Fibroblast of skin of right biceps (primary cell): ENCODE results near the gene GALNT10.

Source experiments
- DNase-seq: peaks from one replicate; pipeline ENCODE4 v3.0.0-alpha.2; 2013

The GALNT10 gene

GRCh38 chr5:154359221-154359573 lies 168.7 kb downstream of the GALNT10 start:
- DNase-seq: no peak

- DNase-seq: peak; percentile 62
These were observed 169.7 kb downstream of the GALNT10 start for GRCh38 chr5:154360241-154360640.

GRCh38 chr5:154363411-154363810 lies 172.9 kb downstream of the GALNT10 start:
- no peak for DNase-seq

DNA sequence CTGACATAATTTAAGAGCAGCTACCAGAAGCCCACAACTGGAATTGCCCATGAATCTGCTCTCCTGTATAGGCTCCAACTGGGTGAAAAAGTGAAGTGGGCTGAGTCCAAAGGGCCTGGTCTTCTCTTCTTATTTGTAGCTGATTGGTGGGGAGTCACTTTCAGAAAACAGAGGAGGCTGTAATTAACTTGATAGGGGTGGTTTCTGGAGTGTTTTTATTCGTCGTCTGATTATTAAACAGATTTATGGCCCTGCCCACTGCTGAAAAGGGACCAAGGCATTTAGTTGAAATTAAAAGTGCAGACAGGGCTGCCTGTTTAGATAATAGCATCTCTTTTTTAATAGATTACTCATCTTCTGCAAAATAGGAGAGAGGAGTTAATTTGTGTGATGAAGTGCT lies 174.2 kb downstream of the GALNT10 start:
- peak; percentile 50 for DNase-seq

DNA sequence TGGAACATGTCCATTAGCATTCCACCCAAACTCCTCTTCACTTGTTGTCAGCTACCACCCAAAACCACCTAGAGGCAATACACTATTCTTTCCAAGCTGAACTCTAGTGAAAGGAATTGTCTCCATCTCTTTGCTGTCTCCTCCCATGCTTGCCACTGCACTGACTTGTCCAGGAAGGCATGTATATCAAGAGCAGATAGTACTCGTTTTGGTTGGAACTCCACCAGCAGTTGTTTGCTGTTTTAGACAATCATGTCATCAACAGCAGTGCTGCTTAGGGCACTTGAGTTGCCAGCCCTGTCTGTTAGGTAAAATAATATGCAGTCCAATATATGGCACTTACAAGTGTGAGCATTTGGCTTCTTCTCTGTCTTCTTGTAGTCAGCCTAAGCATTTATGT lies 175.3 kb downstream of the GALNT10 start:
- peak; percentile 36 for DNase-seq

- peak; percentile 48 for DNase-seq
These were observed 175.8 kb downstream of the GALNT10 start for GRCh38 chr5:154366353-154366752.

DNA sequence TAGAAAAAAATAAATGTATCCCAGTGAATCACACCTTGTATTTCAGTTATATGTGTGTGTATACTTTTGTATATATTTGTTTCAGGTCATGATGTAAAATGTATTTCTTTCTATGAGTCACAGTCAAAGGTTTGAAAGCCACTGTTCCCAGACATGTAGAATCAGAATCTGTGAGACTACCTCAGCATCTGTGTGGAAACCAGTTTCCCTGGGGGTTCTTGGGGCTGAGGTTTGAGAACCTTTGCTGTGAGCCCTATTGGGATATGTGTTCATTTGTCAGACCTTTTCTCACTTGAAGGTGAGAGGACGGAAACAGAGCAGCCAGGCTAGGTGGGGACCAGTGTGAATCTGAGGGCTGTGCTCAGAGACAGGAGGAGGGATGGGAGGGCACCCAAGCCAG lies 176.6 kb downstream of the GALNT10 start:
- DNase-seq: peak; percentile 59

DNA sequence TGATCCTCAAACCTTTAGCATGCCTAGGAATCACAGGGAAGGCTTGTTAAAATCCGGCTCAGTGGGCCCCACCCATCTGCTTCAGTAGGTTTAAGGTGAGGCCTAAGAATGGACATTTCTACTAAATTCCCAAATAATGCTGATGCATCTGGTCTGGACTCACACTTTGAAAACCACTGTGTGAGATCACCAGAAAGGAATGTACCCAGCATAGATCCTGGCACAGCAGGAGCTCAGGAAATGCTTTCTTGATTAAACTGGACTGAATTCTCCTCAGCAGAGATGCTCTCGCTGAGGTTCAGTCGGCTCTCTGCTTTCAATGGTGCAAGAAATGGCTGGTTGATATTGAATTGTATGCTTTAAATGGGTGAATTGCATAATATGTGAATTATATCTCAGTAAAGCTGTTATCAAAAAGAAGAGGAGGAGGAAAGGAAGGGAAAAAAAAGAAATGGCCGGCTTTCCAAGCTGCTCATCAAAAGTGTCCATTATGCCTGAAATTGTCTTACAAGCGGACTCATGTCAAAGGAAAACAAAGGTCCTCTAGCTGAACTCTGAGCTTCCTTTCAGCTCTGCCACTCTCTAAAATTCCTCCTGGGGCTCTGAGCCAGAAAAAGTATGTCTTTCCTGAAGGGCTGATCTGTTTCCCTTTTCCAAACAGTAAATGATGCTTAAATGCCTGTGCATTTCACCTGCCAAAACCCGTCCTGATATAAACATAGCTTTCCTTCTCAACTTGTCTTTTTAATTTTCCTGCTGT lies 177.7 kb downstream of the GALNT10 start:
- peak; percentile 97 for DNase-seq

- peak; percentile 55 for DNase-seq
These were observed 179.1 kb downstream of the GALNT10 start for GRCh38 chr5:154369682-154370081.

DNA sequence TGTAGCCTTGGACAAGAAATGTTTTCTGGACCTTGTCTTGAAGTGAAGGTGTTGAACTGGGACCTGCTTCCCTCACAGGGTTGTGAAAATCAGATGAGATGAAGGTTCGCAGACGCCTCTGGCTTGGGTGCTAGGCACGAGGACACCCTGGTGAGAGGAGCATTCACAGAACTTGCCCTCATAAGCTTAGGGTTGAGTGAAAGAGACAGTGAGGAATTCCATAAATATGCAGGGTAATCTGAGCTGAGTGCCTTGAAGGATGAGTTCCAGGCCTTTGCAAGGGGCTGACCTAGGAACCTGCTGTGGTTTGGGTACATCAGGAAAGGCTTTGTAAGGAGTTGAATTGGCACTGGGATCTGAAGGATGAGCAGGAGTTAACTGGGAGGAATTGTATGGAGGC lies 179.6 kb downstream of the GALNT10 start:
- DNase-seq: peak; percentile 76

DNA sequence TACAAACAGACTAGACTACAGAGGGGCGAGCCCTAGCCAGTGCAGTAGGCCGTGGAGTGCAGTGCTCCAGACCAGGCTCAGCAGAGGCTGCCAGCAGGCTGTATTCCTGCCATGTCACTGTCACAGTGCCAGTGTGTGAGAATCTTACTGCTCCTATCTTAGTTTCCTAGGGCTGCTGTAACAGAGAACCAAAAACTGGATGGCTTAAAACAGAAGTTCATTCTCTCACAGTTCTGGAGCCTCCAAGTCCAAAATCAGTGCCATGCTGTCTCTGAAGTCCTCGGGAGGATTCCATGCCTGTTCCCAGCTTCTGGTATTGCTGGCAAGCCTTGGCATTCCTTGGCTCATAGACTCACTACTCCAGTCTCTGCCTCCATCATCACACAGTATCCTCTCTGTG lies 180.3 kb downstream of the GALNT10 start:
- no peak for DNase-seq

DNA sequence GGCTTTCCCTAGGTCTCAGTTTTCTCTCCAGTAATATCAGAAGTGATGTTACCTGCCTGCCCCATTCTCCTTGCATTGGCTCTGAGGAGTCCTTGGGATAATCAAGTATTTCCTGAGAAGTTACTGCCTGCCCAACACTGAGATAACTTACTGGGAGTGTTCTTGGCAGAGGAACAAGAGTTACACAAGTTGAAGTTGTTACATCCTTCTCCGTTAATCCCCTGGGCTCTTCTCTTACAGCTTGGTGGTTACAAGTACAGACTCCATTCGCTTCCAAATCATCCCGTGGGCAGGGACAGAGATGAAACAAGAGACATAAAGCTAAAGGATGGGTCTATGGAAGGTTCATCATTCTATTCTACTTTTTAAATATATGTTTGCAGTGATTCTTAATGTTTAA lies 181.2 kb downstream of the GALNT10 start:
- DNase-seq: peak; percentile 90

DNA sequence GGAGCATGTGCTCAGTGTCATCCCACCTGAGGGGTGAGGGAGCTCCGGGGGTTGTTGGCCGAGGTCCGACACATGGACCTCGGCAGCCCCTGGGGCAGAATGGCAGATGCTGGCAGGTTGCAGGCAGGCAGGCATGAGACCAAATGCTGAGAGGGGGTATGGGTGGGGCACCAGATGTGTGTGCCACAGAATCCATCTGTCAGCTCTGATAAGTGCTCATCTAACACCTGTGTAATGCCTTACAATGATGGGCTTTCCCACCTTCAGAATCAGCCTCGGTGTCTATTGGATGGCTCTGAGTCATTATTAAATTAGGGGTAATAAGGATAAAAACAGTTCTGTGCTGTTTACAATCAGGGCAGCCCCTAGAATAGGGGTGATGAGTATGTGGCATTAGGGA lies 182.1 kb downstream of the GALNT10 start:
- no peak for DNase-seq

DNA sequence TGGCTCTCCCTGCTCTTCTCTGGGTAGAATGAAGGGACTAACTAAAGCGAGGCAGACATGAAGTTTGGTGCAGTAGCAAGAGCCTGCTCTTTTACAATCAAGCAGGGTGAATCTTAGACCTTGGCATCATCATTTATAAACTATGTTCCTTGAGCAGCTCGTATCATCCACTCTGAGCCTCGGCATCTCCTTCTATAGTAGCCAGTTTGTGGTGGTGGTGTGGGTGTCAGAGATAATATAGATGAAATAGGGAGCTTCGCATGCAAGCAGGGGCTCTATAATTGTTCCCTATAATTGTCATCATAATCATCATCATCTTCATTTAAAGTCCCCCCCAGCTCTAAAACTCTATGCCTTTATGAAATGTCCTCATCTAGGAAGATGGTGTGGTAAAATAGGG lies 182.8 kb downstream of the GALNT10 start:
- DNase-seq: no peak

GRCh38 chr5:154373729-154374179 lies 183.2 kb downstream of the GALNT10 start:
- no peak for DNase-seq

DNA sequence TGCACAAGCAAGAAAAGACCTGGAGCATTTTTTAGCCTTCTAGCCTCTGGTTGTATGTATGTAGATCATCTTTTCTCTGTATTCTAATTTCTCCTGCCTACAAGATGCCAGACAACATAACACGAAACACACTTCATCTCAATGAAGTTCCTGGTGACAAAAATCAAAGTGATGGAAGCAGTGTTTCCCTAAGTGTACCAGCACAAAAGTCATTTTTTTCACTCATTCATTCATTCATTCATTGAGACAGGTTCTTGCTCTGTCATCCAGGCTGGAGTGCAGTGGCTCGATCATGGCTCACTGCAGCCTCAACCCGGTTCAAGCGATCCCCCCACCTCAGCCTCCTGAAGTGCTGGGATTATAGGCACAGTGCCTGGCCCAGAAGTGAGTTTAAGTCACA lies 183.7 kb downstream of the GALNT10 start:
- DNase-seq: no peak

DNA sequence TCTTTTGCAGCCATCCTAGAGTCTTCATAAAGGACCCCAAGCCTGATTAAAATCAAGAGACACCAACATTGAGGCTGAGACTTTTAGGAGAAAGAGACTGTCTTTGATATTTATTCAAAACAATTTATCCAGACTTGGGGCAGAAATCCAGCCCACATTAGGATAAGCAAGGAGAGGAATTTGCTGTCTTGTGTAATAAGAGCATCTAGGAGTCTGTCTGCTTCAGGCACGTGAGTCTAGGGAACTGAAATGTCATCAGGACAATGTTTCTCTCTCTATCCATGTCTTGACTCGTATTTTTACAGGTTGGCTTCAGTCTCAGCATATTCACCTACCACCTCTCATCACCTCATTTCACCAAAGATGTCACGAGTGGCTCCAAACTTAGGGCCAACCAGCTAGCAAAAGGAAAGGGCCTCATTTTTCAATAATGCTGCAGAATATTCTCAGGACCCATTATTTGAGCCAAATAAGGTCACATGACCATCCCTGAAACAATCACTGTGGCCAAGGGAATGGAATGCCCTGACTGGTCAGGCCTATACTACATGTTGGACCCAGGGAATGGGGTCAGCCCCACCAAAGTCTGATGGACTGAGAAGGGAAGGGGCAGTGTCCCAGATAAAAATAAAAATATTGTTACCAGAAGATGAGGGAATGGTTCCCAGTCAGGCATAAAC lies 184.9 kb downstream of the GALNT10 start:
- peak; percentile 19 for DNase-seq

GRCh38 chr5:154376481-154376880 lies 185.9 kb downstream of the GALNT10 start:
- no peak for DNase-seq

DNA sequence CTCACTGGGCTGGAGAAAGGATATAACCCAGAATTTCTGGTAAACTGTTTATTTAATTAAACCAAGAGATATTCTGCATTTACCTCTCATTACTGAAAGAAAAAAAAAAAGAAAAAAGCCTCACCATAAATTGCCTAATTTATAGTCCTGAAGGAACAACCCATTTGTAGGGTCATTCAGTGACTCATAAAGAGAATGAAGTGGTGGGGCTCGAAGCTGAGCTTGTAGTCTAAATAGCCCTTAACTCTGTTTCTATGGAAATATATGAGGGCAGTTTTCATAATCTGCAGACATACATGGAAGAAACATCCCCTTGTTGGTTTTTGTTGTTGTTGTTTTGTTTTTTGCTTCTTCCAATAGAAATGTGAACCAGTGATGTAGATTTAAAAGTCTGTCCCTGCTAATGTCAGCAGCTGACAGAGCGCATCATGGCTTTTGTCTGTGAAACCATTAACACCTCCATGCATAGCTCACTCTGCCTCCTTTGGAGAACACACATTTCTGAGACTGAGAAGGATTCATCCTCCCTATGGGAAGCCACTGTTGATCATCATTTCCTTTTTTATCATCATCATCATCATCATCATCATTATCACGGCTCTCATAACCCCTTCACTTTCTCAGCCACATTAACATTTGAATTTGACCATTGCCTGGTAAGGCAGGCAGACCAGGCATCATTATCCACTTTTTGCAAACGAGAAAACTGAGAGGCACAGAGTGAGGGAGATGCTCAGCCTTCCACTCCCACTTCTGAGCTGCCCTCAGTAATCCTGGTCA lies 187.4 kb downstream of the GALNT10 start:
- no peak for DNase-seq

DNA sequence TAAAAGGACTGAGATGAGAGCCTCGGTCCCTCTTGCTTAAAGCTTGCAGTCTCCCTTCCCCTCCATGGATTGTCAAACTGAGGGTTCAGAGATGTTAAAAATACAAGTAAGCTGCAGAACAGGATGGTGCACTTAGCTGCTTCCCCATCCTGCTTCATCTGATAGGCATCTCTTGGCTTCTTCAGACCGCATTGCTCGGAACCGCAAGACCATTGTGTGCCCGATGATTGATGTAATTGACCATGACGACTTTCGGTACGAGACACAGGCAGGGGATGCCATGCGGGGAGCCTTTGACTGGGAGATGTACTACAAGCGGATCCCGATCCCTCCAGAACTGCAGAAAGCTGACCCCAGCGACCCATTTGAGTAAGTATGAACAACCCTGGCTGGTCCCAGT lies 189.7 kb downstream of the GALNT10 start:
- DNase-seq: no peak

GRCh38 chr5:154384480-154385235 lies 194.1 kb downstream of the GALNT10 start:
- no peak for DNase-seq

DNA sequence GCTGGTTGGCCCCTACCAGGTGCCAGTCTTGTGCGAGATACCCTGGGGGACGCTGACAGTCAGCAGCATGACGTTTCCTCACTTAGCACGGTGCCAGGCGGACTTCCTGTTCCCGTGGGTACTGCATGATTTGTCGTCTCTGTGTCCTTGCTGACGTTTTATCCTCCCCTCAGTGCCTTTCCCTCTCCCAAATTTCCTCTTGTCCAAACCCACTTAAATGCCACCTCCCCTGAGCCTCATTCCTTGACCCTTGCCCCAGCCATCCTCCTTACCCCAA lies 194.6 kb downstream of the GALNT10 start:
- DNase-seq: no peak

DNA sequence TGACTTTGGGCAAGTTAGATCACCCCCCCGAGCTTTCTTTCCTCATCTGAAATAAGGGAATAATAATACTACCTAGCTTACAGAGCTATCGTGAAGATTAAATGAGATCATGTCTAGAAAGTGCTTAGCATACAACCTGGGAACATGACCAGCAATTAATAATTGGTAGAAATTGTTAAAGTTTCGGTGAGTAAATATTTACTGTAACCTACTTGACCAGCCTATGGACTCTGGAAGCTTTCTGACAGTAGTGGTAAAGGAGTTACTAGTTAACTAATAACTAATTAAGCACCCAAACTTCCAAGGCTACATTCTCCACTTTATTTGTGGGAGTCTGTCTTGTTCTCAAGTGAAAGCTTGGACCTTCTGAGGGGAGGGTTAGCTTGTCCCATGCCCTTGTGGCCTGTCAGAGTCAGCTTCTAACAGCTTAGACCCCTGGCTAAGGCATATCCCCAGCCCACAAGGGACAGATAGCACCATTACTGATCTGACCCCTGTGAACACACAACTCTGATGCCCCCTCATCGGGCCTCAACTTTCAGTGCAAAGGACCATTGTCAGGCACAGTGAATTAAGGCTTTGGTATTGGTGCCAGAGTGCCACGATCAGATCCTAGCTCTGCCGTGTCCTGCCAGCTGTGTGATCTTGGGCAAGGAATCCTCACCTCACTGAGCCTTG lies 196.6 kb downstream of the GALNT10 start:
- DNase-seq: no peak
